Caco-2 (cell line): ENCODE measurements around the gene CLEC2A. TPM values are rescaled to one million over a fixed set of nuclear protein-coding genes. Genes with fewer than 3 reads are reported as not detected.
"Not testable (repeated sequence)": the region's sequence is repeated elsewhere in the genome, so short reads cannot be mapped to it uniquely, and the experiment has no call there.

Source experiments
- Bru-seq: library from RNA; stranded (reverse); fragments of 400-500 nt; gene quantifications from one replicate; lab custom pipeline; 2021; lab: Mats Ljungman, UMichigan
- BruChase-seq, 2 experiments: library from RNA; stranded (reverse); fragments of 400-500 nt; gene quantifications; one replicate each; lab custom pipeline; 2021; lab: Mats Ljungman, UMichigan
- BruUV-seq: library from RNA; stranded (reverse); fragments of 400-500 nt; replicated peaks from 2 replicates; lab custom pipeline; 2021; lab: Mats Ljungman, UMichigan
- CTCF ChIA-PET: fragments of 300-600 bp; sonication (Branson Sonifier 250); formaldehyde crosslinking; loops from one replicate; lab custom pipeline; 2022; ENCODE audit warnings: antibody characterized with exemption; lab: Charles Lee
- POLR2A ChIA-PET: fragments of 300-600 bp; sonication (Branson Sonifier 250); formaldehyde crosslinking; loops from one replicate; lab custom pipeline; 2022; ENCODE audit warnings: antibody characterized with exemption; lab: Charles Lee
- DNase-seq, 2 experiments: peaks; one replicate each; pipeline versions ENCODE4 v3.0.0 to v3.0.0-alpha.2; 2020 to 2022
- H3K27me3 ChIP-seq: replicated peaks from 2 replicates; pipeline ENCODE4 v1.6.0; 2011; ENCODE audit warnings: low read length; ENCODE audit not compliant: control insufficient read depth, insufficient read depth
- H3K36me3 ChIP-seq: 2 replicates; pipeline ENCODE4 v1.5.1; 2011; ENCODE audit warnings: low read length; ENCODE audit not compliant: control insufficient read depth, insufficient read depth
- H3K4me1 ChIP-seq: fragments of 250-450 bp; sonication (Bioruptor Pico); 2 replicates; pipeline ENCODE4 v1.5.1; 2020; ENCODE audit warnings: mild to moderate bottlenecking
- H3K4me3 ChIP-seq: 2 replicates; pipeline ENCODE4 v1.5.1; 2011; ENCODE audit warnings: low read depth, mild to moderate bottlenecking, control low read depth, low read length
- H3K9me3 ChIP-seq: fragments of 250-450 bp; sonication (Bioruptor Pico); 2 replicates; pipeline ENCODE4 v1.5.1; 2020; ENCODE audit warnings: mild to moderate bottlenecking, moderate library complexity
- H3K27ac Mint-ChIP-seq: one replicate; pipeline ENCODE4 v1.8.0; 2022; ENCODE audit warnings: mixed read lengths; ENCODE audit not compliant: unreplicated experiment
- H3K27me3 Mint-ChIP-seq: one replicate; pipeline ENCODE4 v1.8.0; 2022; ENCODE audit warnings: mixed read lengths; ENCODE audit not compliant: insufficient read depth, unreplicated experiment
- H3K36me3 Mint-ChIP-seq: one replicate; pipeline ENCODE4 v1.8.0; 2022; ENCODE audit warnings: mild to moderate bottlenecking, mixed read lengths; ENCODE audit not compliant: insufficient read depth, unreplicated experiment
- H3K4me1 Mint-ChIP-seq: one replicate; pipeline ENCODE4 v1.8.0; 2022; ENCODE audit warnings: low read depth, mixed read lengths; ENCODE audit not compliant: unreplicated experiment
- H3K4me3 Mint-ChIP-seq: one replicate; pipeline ENCODE4 v1.8.0; 2022; ENCODE audit warnings: mild to moderate bottlenecking, moderate library complexity, mixed read lengths; ENCODE audit not compliant: unreplicated experiment
- H3K9me3 Mint-ChIP-seq: one replicate; pipeline ENCODE4 v1.8.0; 2022; ENCODE audit warnings: mixed read lengths; ENCODE audit not compliant: unreplicated experiment
- intact Hi-C: fragments of 100-400 bp; cut with micrococcal nuclease; formaldehyde crosslinking; loops from one replicate; pipeline ENCODE4 v1.10.0; 2022; ENCODE audit not compliant: unreplicated experiment
- long read RNA-seq: library from polyadenylated mRNA; stranded (forward); transcript quantifications from one replicate; pipeline ENCODE4 v2.0.0, GENCODE V29; 2022
- total RNA-seq: library from RNA; stranded (reverse); gene quantifications from 2 replicates; pipeline ENCODE4 v1.2.3, GENCODE V29; 2022
- TF ChIP-seq, protein P1 (sequence below), 2 experiments: fragments of 200-600 bp in 1 of 2; IDR thresholded peaks; 1 replicate in 1 of 2; 2 replicates in 1 of 2; pipeline versions ENCODE4 v1.5.1 to v1.8.0; 2011 to 2022; ENCODE audit warnings: antibody characterized with exemption in 1 of 2, control low read depth in 1 of 2, inconsistent platforms in 1 of 2, low read depth in 1 of 2, low read length in 1 of 2, mild to moderate bottlenecking in 1 of 2, moderate library complexity in 1 of 2; ENCODE audit not compliant: insufficient read depth in 1 of 2, severe bottlenecking in 1 of 2, unreplicated experiment in 1 of 2

The CLEC2A gene, protein sequence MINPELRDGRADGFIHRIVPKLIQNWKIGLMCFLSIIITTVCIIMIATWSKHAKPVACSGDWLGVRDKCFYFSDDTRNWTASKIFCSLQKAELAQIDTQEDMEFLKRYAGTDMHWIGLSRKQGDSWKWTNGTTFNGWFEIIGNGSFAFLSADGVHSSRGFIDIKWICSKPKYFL
- total RNA-seq (not detected in 2 replicates), Bru-seq, nascent RNA (not detected), BruChase-seq, experiment 1, labeled RNA remaining after a 2-hour chase (percentile 3 among the genes with signal in this experiment), BruChase-seq, experiment 2, labeled RNA remaining after a 6-hour chase (percentile 3 among the genes with signal in this experiment)
- long read RNA-seq: 0 reads

DNA sequence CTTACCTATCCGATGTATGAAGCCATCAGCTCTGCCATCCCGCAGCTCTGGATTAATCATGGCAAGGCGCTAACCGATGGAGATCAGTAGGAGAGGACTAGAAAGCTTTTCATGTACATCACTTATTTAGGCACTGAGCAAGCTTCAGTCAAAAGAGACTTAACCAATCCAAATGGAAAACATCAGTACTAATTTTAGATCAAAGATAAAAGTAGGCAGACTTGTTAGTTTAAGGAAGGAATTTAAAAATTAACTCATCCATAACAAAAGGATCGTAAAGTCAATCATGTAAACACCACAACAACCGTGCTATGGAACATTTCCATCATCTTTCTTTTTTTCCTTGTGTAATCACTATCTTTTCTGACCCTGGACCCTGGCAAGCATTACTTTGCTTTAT, at the start of gene CLEC2A:
CLEC2A (minus strand) TSS at position 101 of the 400 bp plus-strand sequence; CDS start at position 60, 41 bp downstream.
- Histone ChIP-seq H3K9me3 (no peaks in the 10 kb centered on the region), H3K36me3 (no peaks in the 10 kb centered on the region), H3K4me1 (no peaks in the 10 kb centered on the region), H3K27me3 (no peaks in the 10 kb centered on the region), H3K4me3 (no peak within 1 kb of the TSS)
- DNase-seq: no peak
- intact Hi-C loops: no loop called here
- H3K27me3 Mint-ChIP-seq: peaks cover 27% of the 10 kb centered on the region
- POLR2A ChIA-PET: no interaction called here
- no peaks in the 10 kb centered on the region for H3K4me1 Mint-ChIP-seq
- H3K36me3 Mint-ChIP-seq: no peaks in the 10 kb centered on the region
- no peak within 1 kb of the TSS for H3K4me3 Mint-ChIP-seq
- TF ChIP-seq, protein P1, sequence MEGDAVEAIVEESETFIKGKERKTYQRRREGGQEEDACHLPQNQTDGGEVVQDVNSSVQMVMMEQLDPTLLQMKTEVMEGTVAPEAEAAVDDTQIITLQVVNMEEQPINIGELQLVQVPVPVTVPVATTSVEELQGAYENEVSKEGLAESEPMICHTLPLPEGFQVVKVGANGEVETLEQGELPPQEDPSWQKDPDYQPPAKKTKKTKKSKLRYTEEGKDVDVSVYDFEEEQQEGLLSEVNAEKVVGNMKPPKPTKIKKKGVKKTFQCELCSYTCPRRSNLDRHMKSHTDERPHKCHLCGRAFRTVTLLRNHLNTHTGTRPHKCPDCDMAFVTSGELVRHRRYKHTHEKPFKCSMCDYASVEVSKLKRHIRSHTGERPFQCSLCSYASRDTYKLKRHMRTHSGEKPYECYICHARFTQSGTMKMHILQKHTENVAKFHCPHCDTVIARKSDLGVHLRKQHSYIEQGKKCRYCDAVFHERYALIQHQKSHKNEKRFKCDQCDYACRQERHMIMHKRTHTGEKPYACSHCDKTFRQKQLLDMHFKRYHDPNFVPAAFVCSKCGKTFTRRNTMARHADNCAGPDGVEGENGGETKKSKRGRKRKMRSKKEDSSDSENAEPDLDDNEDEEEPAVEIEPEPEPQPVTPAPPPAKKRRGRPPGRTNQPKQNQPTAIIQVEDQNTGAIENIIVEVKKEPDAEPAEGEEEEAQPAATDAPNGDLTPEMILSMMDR (IDR thresholded peaks at IDR 0.05; ENCODE audit: insufficient read depth in 1 of 2, low read depth in 1 of 2, low read length in 1 of 2, severe bottlenecking in 1 of 2, unreplicated experiment in 1 of 2): no peak
- no peaks in the 10 kb centered on the region for H3K9me3 Mint-ChIP-seq
- no peak within 1 kb of the TSS for H3K27ac Mint-ChIP-seq
- no TSS peak for BruUV-seq
- CTCF ChIA-PET: no interaction called here

GRCh38 chr12:9980126-9980525, 48.0 kb upstream of the CLEC2A start:
- Mint-ChIP-seq H3K27ac (no peak overlapping the region), H3K9me3 (peaks cover 7% of the 10 kb centered on the region), H3K4me1 (no peaks in the 10 kb centered on the region), H3K27me3 (no peaks in the 10 kb centered on the region), H3K36me3 (no peaks in the 10 kb centered on the region), H3K4me3 (no peak overlapping the region)
- POLR2A ChIA-PET: no interaction called here
- Histone ChIP-seq H3K9me3 (peaks cover 12% of the 10 kb centered on the region; the same call in 1 of the 2 replicates), H3K27me3 (no peaks in the 10 kb centered on the region; the same call in 1 of the 2 replicates), H3K4me3 (no peak overlapping the region), H3K4me1 (no peaks in the 10 kb centered on the region), H3K36me3 (no peaks in the 10 kb centered on the region)
- no peak for DNase-seq
- CTCF ChIA-PET: interaction anchor here (0.7 kb wide), 1 partner anchor 23 kb away, joined by 3 read pairs; no protein-coding TSS in a partner anchor
- TF ChIP-seq, protein P1 (IDR thresholded peaks at IDR 0.05; ENCODE audit: insufficient read depth in 1 of 2, low read depth in 1 of 2, low read length in 1 of 2, severe bottlenecking in 1 of 2, unreplicated experiment in 1 of 2): no peak
- BruUV-seq: no TSS peak
- intact Hi-C loops: no loop called here

- ChIA-PET POLR2A (no interaction called here), CTCF (no interaction called here)
- TF ChIP-seq, protein P1 (IDR thresholded peaks at IDR 0.05; ENCODE audit: insufficient read depth in 1 of 2, low read depth in 1 of 2, low read length in 1 of 2, severe bottlenecking in 1 of 2, unreplicated experiment in 1 of 2): no peak
- intact Hi-C loops: no loop called here
- Histone ChIP-seq H3K4me1 (no peaks in the 10 kb centered on the region), H3K27me3 (no peaks in the 10 kb centered on the region; the same call in 1 of the 2 replicates), H3K9me3 (peaks cover 12% of the 10 kb centered on the region; the same call in 1 of the 2 replicates), H3K4me3 (no peak overlapping the region), H3K36me3 (no peaks in the 10 kb centered on the region)
- Mint-ChIP-seq H3K36me3 (no peaks in the 10 kb centered on the region), H3K4me3 (no peak overlapping the region), H3K9me3 (peaks cover 13% of the 10 kb centered on the region), H3K4me1 (no peaks in the 10 kb centered on the region), H3K27ac (no peak overlapping the region), H3K27me3 (peaks cover 9% of the 10 kb centered on the region)
- no TSS peak for BruUV-seq
- no peak for DNase-seq
These were observed 45.7 kb upstream of the CLEC2A start for GRCh38 chr12:9977916-9978315.

DNA sequence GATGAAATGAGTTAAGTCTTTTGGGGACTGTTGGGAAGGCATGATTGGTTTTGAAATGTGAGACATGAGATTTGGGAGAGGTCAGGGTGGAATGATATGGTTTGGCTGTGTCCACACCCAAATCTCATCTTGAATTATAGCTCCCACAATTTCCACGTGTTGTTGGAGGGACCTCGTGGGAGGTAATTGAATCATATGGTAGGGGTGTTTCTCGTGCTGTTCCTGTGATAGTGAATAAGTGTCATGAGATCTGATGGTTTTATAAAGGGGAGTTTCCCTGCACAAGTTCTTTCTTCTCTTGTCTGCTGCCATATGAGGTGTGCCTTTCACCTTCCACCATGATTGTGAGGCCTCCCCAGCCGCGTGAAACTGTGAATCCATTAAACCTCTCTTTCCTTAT, 44.5 kb upstream of the CLEC2A start:
- H3K4me3 Mint-ChIP-seq, CTCF ChIA-PET, BruUV-seq, H3K4me1 Mint-ChIP-seq, H3K4me1 ChIP-seq, intact Hi-C loops, H3K36me3 Mint-ChIP-seq, DNase-seq, H3K27ac Mint-ChIP-seq, POLR2A ChIA-PET, H3K27me3 ChIP-seq, H3K36me3 ChIP-seq, H3K4me3 ChIP-seq: not testable (repeated sequence)
- H3K9me3 Mint-ChIP-seq: peaks cover 13% of the 10 kb centered on the region
- H3K9me3 ChIP-seq: peaks cover 12% of the 10 kb centered on the region; the same call in 1 of the 2 replicates
- H3K27me3 Mint-ChIP-seq: peaks cover 11% of the 10 kb centered on the region
